ENCODE measurements around the gene KRT76. TPM values are rescaled to one million over a fixed set of nuclear protein-coding genes. Genes with fewer than 3 reads are reported as not detected.

The KRT76 gene
- total and polyA plus RNA-seq, 2 experiments from 2014 or later, result not detected

DNA sequence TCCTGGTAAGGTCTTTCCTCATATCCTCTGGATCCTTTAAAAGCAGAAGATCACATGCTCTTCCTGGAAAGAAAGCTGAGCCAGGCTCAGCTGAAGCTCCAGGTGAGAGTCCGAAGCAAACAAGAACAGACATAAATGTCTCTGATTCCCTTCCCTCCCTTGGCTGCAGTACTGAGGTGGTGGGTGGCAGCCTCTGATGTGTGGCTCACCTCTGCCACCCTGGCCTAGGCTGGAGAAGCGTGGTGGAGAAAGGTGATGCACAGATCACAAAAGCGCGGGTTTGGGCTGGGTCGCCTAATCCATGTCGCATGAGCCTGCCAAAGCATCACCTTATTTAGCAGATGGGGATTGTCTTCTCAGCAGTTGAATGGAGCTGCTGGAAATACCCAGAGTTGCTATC, 2.8 kb upstream of the KRT76 start (continued):
- TF ChIP-seq, protein P1, sequence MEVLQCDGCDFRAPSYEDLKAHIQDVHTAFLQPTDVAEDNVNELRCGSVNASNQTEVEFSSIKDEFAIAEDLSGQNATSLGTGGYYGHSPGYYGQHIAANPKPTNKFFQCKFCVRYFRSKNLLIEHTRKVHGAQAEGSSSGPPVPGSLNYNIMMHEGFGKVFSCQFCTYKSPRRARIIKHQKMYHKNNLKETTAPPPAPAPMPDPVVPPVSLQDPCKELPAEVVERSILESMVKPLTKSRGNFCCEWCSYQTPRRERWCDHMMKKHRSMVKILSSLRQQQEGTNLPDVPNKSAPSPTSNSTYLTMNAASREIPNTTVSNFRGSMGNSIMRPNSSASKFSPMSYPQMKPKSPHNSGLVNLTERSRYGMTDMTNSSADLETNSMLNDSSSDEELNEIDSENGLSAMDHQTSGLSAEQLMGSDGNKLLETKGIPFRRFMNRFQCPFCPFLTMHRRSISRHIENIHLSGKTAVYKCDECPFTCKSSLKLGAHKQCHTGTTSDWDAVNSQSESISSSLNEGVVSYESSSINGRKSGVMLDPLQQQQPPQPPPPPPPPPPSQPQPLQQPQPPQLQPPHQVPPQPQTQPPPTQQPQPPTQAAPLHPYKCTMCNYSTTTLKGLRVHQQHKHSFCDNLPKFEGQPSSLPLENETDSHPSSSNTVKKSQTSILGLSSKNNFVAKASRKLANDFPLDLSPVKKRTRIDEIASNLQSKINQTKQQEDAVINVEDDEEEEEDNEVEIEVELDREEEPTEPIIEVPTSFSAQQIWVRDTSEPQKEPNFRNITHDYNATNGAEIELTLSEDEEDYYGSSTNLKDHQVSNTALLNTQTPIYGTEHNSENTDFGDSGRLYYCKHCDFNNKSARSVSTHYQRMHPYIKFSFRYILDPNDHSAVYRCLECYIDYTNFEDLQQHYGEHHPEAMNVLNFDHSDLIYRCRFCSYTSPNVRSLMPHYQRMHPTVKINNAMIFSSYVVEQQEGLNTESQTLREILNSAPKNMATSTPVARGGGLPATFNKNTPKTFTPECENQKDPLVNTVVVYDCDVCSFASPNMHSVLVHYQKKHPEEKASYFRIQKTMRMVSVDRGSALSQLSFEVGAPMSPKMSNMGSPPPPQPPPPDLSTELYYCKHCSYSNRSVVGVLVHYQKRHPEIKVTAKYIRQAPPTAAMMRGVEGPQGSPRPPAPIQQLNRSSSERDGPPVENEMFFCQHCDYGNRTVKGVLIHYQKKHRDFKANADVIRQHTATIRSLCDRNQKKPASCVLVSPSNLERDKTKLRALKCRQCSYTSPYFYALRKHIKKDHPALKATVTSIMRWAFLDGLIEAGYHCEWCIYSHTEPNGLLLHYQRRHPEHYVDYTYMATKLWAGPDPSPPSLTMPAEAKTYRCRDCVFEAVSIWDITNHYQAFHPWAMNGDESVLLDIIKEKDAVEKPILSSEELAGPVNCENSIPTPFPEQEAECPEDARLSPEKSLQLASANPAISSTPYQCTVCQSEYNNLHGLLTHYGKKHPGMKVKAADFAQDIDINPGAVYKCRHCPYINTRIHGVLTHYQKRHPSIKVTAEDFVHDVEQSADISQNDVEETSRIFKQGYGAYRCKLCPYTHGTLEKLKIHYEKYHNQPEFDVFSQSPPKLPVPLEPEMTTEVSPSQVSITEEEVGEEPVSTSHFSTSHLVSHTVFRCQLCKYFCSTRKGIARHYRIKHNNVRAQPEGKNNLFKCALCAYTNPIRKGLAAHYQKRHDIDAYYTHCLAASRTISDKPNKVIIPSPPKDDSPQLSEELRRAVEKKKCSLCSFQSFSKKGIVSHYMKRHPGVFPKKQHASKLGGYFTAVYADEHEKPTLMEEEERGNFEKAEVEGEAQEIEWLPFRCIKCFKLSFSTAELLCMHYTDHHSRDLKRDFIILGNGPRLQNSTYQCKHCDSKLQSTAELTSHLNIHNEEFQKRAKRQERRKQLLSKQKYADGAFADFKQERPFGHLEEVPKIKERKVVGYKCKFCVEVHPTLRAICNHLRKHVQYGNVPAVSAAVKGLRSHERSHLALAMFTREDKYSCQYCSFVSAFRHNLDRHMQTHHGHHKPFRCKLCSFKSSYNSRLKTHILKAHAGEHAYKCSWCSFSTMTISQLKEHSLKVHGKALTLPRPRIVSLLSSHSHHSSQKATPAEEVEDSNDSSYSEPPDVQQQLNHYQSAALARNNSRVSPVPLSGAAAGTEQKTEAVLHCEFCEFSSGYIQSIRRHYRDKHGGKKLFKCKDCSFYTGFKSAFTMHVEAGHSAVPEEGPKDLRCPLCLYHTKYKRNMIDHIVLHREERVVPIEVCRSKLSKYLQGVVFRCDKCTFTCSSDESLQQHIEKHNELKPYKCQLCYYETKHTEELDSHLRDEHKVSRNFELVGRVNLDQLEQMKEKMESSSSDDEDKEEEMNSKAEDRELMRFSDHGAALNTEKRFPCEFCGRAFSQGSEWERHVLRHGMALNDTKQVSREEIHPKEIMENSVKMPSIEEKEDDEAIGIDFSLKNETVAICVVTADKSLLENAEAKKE (CRISPR knock-in tag; IDR thresholded peaks at IDR 0.05), result no peak
- TF ChIP-seq POLR2AphosphoS5 (IDR thresholded peaks at IDR 0.05; ENCODE audit: low read depth) (no peak), CREB1 (CRISPR knock-in tag; IDR thresholded peaks at IDR 0.05; ENCODE audit: low read depth) (no peak), ZNF331 (CRISPR knock-in tag; IDR thresholded peaks at IDR 0.05; ENCODE audit: low read depth) (no peak)

DNA sequence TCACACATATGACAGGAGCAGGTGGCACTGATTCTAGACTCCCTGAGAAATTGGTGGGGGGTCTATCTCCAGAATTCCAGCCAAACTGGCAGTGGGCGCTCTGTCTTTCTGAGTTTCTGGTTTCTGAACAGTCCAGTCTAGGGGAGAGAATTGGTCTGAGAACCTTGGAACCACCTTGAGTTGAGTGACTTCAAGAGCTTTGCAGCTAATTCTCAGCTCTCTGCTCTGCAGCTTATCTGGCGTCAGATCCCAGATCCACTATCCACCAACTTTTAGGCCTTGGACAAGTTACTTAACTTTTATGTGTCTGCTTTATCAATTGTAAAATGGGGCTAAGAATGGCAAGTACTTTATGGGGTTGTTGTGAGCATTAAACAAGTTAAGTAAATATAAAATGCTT, 1.7 kb upstream of the KRT76 start:
- H3K27ac Mint-ChIP-seq, result no peak overlapping the region
- H3K27me3 Mint-ChIP-seq (ENCODE audit: insufficient read depth, low read depth, poor library complexity), result peaks cover 2% of the 10 kb centered on the region
- Histone ChIP-seq H3K9me2 (ENCODE audit: insufficient read depth) (no peaks in the 10 kb centered on the region), H3F3A (replicated peaks; ENCODE audit: low read depth) (no peaks in the 10 kb centered on the region), H2AFZ (no peak overlapping the region), H4K20me1 (replicated peaks; ENCODE audit: insufficient read depth) (no peaks in the 10 kb centered on the region), H3K4me2 (no peak overlapping the region), H3K4me3 (no peak overlapping the region), H3K4me1 (ENCODE audit: insufficient read depth) (no peaks in the 10 kb centered on the region), H3K27me3 (ENCODE audit: insufficient read depth) (no peaks in the 10 kb centered on the region), H3K27ac (ENCODE audit: low read depth) (no peak overlapping the region), H3K36me3 (ENCODE audit: insufficient read depth) (no peaks in the 10 kb centered on the region), H3K79me2 (replicated peaks; ENCODE audit: insufficient read depth) (no peaks in the 10 kb centered on the region)
- no peak for TF ChIP-seq EZH2 (IDR thresholded peaks at IDR 0.05; ENCODE audit: low read depth, unreplicated experiment)
- no peak for TF ChIP-seq NANOG (IDR thresholded peaks at IDR 0.05; ENCODE audit: borderline replicate concordance)
- no peak for TF ChIP-seq EZH2phosphoT487 (IDR thresholded peaks at IDR 0.05; ENCODE audit: unreplicated experiment)
- TF ChIP-seq STAT1 (IDR thresholded peaks at IDR 0.05; ENCODE audit: unreplicated experiment), result no peak
- TF ChIP-seq, protein P2, sequence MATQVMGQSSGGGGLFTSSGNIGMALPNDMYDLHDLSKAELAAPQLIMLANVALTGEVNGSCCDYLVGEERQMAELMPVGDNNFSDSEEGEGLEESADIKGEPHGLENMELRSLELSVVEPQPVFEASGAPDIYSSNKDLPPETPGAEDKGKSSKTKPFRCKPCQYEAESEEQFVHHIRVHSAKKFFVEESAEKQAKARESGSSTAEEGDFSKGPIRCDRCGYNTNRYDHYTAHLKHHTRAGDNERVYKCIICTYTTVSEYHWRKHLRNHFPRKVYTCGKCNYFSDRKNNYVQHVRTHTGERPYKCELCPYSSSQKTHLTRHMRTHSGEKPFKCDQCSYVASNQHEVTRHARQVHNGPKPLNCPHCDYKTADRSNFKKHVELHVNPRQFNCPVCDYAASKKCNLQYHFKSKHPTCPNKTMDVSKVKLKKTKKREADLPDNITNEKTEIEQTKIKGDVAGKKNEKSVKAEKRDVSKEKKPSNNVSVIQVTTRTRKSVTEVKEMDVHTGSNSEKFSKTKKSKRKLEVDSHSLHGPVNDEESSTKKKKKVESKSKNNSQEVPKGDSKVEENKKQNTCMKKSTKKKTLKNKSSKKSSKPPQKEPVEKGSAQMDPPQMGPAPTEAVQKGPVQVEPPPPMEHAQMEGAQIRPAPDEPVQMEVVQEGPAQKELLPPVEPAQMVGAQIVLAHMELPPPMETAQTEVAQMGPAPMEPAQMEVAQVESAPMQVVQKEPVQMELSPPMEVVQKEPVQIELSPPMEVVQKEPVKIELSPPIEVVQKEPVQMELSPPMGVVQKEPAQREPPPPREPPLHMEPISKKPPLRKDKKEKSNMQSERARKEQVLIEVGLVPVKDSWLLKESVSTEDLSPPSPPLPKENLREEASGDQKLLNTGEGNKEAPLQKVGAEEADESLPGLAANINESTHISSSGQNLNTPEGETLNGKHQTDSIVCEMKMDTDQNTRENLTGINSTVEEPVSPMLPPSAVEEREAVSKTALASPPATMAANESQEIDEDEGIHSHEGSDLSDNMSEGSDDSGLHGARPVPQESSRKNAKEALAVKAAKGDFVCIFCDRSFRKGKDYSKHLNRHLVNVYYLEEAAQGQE (IDR thresholded peaks at IDR 0.05; ENCODE audit: unreplicated experiment), result no peak
- TF ChIP-seq POLR2AphosphoS5 (IDR thresholded peaks at IDR 0.05; ENCODE audit: low read depth), result no peak
- no peak for TF ChIP-seq ZNF331 (CRISPR knock-in tag; IDR thresholded peaks at IDR 0.05; ENCODE audit: low read depth)
- no peak overlapping the region for H3K4me3 Mint-ChIP-seq
- ATAC-seq (no peak), DNase-seq (ENCODE audit: low spot score) (no peak)
- H3K9me3 Mint-ChIP-seq, result no peaks in the 10 kb centered on the region
- H3K36me3 Mint-ChIP-seq (ENCODE audit: low read depth), result no peaks in the 10 kb centered on the region
- H3K4me1 Mint-ChIP-seq, result no peaks in the 10 kb centered on the region; the same call in 2 of the 3 replicates

All from GM23338 (cell line).